Measurements from ENCODE around the gene TBATA. TPM values are rescaled to one million over a fixed set of nuclear protein-coding genes. Genes with fewer than 3 reads are reported as not detected.

TBATA gene
- total RNA-seq, 1 experiment from 2014 or later, result not detected

Other genes with a start within 250 kb of the TBATA start
- not detected in 2 replicates for gene PRF1, start 182.6 kb downstream of the TBATA start, total RNA-seq (2014; rRNA removed; shearing (Covaris generic))
- gene ADAMTS14, start 112.9 kb downstream of the TBATA start, total RNA-seq (2014; rRNA removed; shearing (Covaris generic)), result 6.4 and 7.6 TPM in 2 replicates
- gene SGPL1, start 30.6 kb upstream of the TBATA start, total RNA-seq (2014; rRNA removed; shearing (Covaris generic)), result 37.9 and 41.4 TPM in 2 replicates
- gene PCBD1, start 103.2 kb upstream of the TBATA start, total RNA-seq (2014; rRNA removed; shearing (Covaris generic)), result 25.5 TPM in 2 replicates